PFSK-1 (cell line): ENCODE data around the gene BSPH1.

Source experiments
- FOXP2 ChIP-seq: optimal IDR thresholded peaks from 2 replicates; pipeline ENCODE3; 2011; ENCODE audit warnings: borderline replicate concordance, control low read depth, inconsistent platforms; ENCODE audit not compliant: insufficient read depth; ENCODE audit errors: extremely low read length, extremely low read depth
- POLR2AphosphoS5 ChIP-seq: IDR thresholded peaks from 2 replicates; pipeline ENCODE4 v1.6.1; 2012; ENCODE audit warnings: low read depth, mild to moderate bottlenecking, control low read depth, low read length, moderate library complexity
- SIN3A ChIP-seq: IDR thresholded peaks from 2 replicates; pipeline ENCODE4 v1.6.1; 2012; ENCODE audit warnings: mild to moderate bottlenecking, low read length, moderate library complexity, borderline replicate concordance; ENCODE audit not compliant: insufficient read depth
- TAF1 ChIP-seq: IDR thresholded peaks from 2 replicates; pipeline ENCODE4 v1.6.1; 2012; ENCODE audit warnings: low read length, control low read depth, borderline replicate concordance; ENCODE audit not compliant: insufficient read depth
- TF ChIP-seq, protein P1 (sequence below), 2 experiments: IDR thresholded peaks; 2 replicates each; pipeline versions ENCODE4 v1.6.1 to v1.8.0; 2011 to 2012; ENCODE audit warnings: low read depth in 2 of 2, low read length in 2 of 2, control low read depth in 1 of 2, inconsistent platforms in 1 of 2, mild to moderate bottlenecking in 1 of 2, moderate library complexity in 1 of 2; ENCODE audit not compliant: insufficient read depth in 1 of 2

Gene BSPH1

DNA sequence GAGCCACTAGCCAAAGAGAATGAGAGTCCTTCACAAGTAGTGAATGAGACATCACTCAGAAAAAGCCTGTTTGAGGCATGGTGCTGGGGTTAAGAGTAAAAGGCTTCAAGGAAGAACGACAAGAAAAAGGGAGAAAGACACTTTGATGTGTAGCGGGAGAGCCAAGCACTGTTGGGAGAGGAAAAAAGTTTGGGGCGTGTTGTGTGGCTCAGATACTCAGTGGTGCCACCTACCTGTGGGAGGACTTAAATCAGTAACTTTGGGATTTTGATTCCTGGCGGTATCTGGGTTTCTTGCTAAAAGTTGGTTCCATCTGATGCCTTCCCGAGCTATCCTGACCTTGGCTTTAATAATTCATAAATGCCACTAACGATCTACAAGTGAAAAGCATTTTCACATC, 14.8 kb upstream of the BSPH1 start:
- no peak for TF ChIP-seq TAF1
- no peak for TF ChIP-seq SIN3A
- TF ChIP-seq, protein P1, sequence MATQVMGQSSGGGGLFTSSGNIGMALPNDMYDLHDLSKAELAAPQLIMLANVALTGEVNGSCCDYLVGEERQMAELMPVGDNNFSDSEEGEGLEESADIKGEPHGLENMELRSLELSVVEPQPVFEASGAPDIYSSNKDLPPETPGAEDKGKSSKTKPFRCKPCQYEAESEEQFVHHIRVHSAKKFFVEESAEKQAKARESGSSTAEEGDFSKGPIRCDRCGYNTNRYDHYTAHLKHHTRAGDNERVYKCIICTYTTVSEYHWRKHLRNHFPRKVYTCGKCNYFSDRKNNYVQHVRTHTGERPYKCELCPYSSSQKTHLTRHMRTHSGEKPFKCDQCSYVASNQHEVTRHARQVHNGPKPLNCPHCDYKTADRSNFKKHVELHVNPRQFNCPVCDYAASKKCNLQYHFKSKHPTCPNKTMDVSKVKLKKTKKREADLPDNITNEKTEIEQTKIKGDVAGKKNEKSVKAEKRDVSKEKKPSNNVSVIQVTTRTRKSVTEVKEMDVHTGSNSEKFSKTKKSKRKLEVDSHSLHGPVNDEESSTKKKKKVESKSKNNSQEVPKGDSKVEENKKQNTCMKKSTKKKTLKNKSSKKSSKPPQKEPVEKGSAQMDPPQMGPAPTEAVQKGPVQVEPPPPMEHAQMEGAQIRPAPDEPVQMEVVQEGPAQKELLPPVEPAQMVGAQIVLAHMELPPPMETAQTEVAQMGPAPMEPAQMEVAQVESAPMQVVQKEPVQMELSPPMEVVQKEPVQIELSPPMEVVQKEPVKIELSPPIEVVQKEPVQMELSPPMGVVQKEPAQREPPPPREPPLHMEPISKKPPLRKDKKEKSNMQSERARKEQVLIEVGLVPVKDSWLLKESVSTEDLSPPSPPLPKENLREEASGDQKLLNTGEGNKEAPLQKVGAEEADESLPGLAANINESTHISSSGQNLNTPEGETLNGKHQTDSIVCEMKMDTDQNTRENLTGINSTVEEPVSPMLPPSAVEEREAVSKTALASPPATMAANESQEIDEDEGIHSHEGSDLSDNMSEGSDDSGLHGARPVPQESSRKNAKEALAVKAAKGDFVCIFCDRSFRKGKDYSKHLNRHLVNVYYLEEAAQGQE (IDR thresholded peaks at IDR 0.05; ENCODE audit: insufficient read depth in 1 of 2, low read depth in 2 of 2, low read length in 2 of 2), result no peak
- no peak for TF ChIP-seq FOXP2
- TF ChIP-seq POLR2AphosphoS5, result no peak

DNA sequence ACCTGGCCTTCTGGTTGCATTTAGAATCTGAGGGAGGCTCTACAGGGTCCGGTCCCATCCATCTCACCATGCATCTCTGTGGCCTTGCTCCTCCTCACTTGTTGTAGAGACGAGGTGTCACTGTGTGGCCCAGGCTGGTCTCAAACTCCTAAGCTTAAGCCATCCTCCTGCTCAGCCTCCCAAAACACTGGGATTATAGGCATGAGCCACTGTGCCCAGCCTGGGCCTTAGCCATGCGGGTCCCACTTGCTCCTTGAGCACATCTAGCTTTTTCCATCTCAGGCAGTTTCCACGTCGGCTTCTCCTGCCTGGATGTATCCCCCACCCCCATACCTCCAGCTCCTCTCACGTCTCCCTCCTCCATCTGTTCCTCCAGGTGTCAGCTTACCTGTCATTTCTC, 12.3 kb upstream of the BSPH1 start:
- TF ChIP-seq TAF1, result no peak
- no peak for TF ChIP-seq SIN3A
- no peak for TF ChIP-seq POLR2AphosphoS5
- no peak for TF ChIP-seq FOXP2
- TF ChIP-seq, protein P1 (IDR thresholded peaks at IDR 0.05; ENCODE audit: insufficient read depth in 1 of 2, low read depth in 2 of 2, low read length in 2 of 2), result no peak

DNA sequence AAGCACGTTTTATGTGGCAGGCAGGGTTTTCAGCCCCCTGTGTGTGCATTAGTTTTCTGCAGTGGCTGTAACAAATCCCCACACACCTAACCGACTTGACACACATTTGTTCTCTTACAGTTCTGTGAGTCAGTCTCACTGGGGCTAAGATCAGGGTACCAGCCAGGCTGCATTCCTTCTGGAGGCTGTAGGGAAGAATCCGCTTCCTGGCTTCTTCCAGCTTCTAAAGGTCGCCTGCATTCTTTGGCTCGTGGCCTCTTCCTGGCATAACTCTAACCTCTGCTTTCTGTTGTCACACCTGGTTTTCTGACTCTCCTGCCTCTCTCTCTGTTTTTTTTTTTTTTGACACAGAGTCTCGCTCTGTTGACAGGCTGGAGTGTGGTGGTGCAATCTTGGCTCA, 8.9 kb upstream of the BSPH1 start:
- no peak for TF ChIP-seq FOXP2
- no peak for TF ChIP-seq SIN3A
- TF ChIP-seq POLR2AphosphoS5, result no peak
- TF ChIP-seq, protein P1 (IDR thresholded peaks at IDR 0.05; ENCODE audit: insufficient read depth in 1 of 2, low read depth in 2 of 2, low read length in 2 of 2), result no peak
- TF ChIP-seq TAF1, result no peak

DNA sequence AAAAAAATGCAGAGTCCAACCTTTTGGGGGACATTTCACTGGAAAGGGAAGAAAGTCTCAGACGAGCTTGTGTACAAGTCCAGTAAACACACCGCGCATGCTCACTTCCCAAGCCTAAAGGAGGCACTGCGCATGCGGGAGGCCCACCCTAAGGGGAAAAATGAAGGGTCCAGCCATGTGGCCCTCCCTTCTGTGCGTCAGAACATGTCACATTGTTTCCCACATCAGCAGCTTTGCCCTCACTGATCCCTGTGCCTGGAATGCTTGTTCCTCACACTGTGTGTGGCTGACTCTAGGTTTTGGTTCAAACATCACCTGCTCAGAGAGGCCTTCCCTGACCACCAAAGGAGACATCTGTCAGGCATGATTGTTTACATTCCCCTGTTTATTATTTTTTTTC, 6.8 kb upstream of the BSPH1 start:
- TF ChIP-seq SIN3A (no peak), POLR2AphosphoS5 (no peak), FOXP2 (no peak), TAF1 (no peak)
- TF ChIP-seq, protein P1 (IDR thresholded peaks at IDR 0.05; ENCODE audit: insufficient read depth in 1 of 2, low read depth in 2 of 2, low read length in 2 of 2), result no peak

DNA sequence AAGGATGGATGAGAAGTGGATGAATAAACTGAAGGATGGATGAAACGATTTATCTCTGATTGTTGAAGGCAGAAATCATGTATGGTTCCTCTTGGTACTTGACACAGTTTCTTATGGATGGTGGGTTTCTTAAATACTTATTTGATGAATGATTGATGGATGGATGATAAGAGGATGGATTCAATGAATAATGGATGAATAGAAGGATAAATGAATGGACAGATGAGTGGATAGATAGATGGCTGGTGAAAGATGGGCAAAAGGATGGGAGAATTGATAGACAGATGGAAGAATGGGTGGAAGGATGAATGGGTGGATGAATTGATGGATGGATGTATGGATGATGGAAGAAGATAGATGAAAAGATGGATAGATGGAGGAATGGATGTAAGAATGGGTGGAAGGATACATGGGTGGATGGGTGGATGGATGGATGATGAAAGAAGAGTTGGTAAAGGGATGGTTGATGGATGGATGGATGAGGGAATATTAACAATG, 4.3 kb upstream of the BSPH1 start:
- no peak for TF ChIP-seq POLR2AphosphoS5
- TF ChIP-seq SIN3A, result no peak
- TF ChIP-seq FOXP2, result no peak
- TF ChIP-seq TAF1, result no peak
- TF ChIP-seq, protein P1 (IDR thresholded peaks at IDR 0.05; ENCODE audit: insufficient read depth in 1 of 2, low read depth in 2 of 2, low read length in 2 of 2), result no peak
